ENCODE results near the gene TAC4. TPM values are rescaled to one million over a fixed set of nuclear protein-coding genes. Genes with fewer than 3 reads are reported as not detected.
A peak's percentile ranks its signal among the peaks of the same experiment; 100 is the strongest.

The TAC4 gene
- total and polyA plus RNA-seq, 2 of the 13 experiments (the other 11 are each of a cell fraction or from before 2014, with no cell fraction given) = not detected

- 0 out of 2 replicates have a peak, but pooled peaks have one; percentile 4 for TF ChIP-seq ZNF639 (CRISPR knock-in tag; conservative IDR thresholded peaks at IDR 0.05)
- TF ChIP-seq CCAR2 (optimal IDR thresholded peaks at IDR 0.05; ENCODE audit: low read depth, low read length) = no peak
- peak; percentile 50; the same call in 1 of the 2 replicates for TF ChIP-seq BCL6 (CRISPR knock-in tag; IDR thresholded peaks at IDR 0.05)
- no peak for TF ChIP-seq ZBTB44 (CRISPR knock-in tag; IDR thresholded peaks at IDR 0.05)
- TF ChIP-seq KMT2B (CRISPR knock-in tag; IDR thresholded peaks at IDR 0.05) = no peak
- no peak for TF ChIP-seq ZNF20 (CRISPR knock-in tag; IDR thresholded peaks at IDR 0.05)
- TF ChIP-seq MIER2 (CRISPR knock-in tag; IDR thresholded peaks at IDR 0.05) = no peak
- no peak for TF ChIP-seq DNMT1 (CRISPR knock-in tag; IDR thresholded peaks at IDR 0.05)
- no peak for TF ChIP-seq HMGXB3 (CRISPR knock-in tag; IDR thresholded peaks at IDR 0.05; ENCODE audit: borderline replicate concordance)
- TF ChIP-seq NONO (IDR thresholded peaks at IDR 0.05) = no peak
- peak; percentile 95 for TF ChIP-seq NONO (CRISPR knock-in tag; conservative IDR thresholded peaks at IDR 0.05)
- TF ChIP-seq ZNF354B (CRISPR knock-in tag; IDR thresholded peaks at IDR 0.05) = no peak
- peak; percentile 68 for TF ChIP-seq RARA (CRISPR knock-in tag; IDR thresholded peaks at IDR 0.05)
- TF ChIP-seq PHF21A (CRISPR knock-in tag; IDR thresholded peaks at IDR 0.05) = peak; percentile 80
- no peak for TF ChIP-seq NFATC3 (CRISPR knock-in tag; IDR thresholded peaks at IDR 0.05)
- peak; percentile 93 for TF ChIP-seq ZNF687 (CRISPR knock-in tag; IDR thresholded peaks at IDR 0.05)
- TF ChIP-seq HOXA9 (CRISPR knock-in tag; IDR thresholded peaks at IDR 0.05; ENCODE audit: borderline replicate concordance) = no peak
- TF ChIP-seq ZBTB42 (CRISPR knock-in tag; IDR thresholded peaks at IDR 0.05) = no peak
These were observed 39.3 kb upstream of the TAC4 start (continued) for GRCh38 chr17:49887086-49887743.

All from HepG2 (cell line).